ENCODE data around the gene CUTC.
"Not testable (repeated sequence)": the region's sequence is repeated elsewhere in the genome, so short reads cannot be mapped to it uniquely, and the experiment has no call there.

The CUTC gene, protein sequence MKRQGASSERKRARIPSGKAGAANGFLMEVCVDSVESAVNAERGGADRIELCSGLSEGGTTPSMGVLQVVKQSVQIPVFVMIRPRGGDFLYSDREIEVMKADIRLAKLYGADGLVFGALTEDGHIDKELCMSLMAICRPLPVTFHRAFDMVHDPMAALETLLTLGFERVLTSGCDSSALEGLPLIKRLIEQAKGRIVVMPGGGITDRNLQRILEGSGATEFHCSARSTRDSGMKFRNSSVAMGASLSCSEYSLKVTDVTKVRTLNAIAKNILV

DNA sequence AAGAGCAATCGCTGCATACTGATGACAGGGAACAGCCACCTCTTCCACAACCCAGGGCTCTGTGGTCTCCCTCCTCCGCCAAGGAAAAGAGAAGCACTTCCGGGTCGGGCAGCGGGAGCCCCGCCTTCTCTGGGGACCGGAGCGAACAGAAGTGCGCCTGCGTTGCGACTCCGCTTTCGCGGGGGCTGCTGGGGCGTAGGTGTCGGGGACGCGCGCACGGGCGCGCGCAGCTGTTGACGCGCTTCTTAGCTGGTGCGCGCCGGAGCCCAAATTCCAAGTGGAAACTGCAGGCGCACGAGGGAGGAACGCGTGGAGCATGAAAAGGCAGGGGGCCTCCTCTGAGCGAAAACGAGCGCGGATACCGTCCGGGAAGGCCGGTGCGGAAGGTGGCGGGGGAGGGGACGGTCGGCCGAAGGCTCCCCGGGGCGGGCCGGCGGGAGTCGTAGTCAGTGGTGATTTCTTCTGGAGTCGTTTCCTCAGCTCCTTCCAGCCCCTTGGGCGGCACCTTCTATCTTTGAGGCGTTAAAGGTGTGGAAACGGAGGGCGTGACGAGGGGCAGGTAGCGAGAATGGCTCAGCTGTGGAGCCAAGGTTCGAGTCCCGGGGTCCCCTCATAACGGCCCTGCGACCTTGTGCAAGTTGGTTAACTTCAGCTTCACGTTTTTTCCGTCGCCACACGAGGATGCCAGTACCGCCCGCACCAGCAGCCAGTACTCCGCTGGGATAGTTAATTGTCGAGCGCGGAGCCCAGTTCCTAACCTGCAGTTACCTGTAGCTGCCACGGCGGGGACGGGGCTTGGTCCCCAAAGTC lies at the start of gene CUTC, which contains the start of gene COX15:
CUTC (plus strand) TSS at position 202 of the 810 bp plus-strand sequence; CDS start at position 317, 115 bp downstream.
COX15 (minus strand) TSS at position 95 of the 810 bp plus-strand sequence; CDS start at position 17, 78 bp downstream.
- peak; percentile 78 for DNase-seq (ENCODE audit: low read depth)

DNA sequence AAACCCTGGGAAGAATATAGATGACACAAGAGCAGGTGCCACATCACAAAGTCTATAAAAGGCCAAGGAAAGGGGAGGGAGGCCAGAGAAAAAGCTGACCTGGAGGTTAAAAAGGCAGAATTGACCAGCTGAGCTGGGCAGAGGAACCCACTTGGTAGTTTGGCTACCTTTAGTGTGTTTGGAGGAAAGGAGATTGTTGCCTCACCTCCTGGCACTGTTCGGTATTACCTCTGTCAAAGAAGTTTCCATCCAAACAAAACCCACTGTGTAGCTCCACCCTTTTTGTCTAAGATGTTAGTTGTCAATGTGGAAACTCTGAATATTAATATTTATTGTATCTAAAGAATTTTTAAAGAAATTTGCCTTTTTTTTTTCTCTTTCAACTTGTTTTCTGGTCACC lies 49.3 kb upstream of the CUTC start:
- no peak for DNase-seq (ENCODE audit: low read depth)

DNA sequence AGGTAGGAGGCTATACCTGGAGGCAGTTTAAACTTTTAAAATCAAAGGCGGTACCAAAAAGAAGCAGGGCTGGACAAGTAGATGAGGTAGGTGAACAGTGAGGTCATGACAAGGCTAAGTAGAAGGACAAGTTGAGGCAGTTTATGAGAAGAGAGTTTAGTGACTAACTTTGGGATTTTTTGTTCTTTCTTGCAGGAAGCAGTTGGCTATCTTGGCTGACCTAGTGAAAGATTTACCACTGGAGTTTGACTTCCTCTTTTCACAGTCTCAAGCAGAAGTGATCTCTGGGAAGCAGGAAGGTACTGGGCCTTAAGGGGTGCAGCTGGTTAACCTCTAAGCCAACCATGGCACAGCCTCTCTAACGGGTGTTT lies 46.5 kb upstream of the CUTC start:
- no peak for DNase-seq (ENCODE audit: low read depth)

DNA sequence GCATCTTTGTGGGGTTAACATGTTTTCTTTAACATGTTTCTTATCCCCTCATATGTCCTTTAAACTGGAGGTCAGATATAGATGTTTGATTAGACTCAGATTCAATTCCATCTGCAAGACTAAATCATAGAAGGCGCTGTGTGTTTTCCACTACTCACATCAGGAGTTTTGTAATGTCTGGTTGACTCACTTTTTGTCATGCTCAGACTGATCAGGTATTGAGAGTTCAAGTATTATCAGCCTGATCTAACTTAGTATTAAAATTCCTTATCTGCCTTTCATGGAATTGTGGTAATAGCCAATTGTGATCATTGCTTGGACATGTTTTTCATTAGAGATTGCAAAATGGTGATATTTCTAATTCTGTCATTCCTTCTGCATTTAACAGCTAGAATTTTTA lies 42.6 kb upstream of the CUTC start:
- no peak for DNase-seq (ENCODE audit: low read depth)

DNA sequence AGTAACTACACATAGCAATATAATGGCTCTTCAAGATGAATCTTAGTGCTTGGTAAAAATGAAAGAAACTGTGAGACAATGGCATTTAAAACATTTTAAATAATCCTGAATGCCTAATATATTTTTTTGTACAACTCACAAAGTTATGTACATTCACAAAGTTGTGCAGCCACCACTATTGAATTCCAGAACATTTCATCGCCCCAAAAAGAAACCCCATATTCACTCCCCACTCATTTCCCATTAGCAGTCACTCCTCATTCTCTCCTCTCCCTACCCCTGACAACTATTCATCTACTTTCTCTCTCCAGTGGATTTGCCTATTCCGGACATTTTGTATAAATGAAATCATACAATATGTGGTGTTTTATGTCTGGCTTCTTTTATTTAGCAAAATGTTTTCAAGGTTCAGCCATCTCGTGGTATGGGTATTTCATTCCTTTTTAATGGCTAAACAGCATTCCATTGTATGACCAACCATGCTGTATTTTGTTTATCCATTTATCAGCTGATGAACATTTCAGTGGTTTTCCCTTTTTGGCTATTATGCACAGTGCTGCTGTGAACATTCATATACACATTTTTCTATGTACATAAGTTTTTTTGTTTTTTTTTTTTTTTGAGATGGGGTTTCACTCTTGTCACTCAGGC lies 38.0 kb upstream of the CUTC start:
- DNase-seq (ENCODE audit: low read depth), result peak; percentile 80

DNA sequence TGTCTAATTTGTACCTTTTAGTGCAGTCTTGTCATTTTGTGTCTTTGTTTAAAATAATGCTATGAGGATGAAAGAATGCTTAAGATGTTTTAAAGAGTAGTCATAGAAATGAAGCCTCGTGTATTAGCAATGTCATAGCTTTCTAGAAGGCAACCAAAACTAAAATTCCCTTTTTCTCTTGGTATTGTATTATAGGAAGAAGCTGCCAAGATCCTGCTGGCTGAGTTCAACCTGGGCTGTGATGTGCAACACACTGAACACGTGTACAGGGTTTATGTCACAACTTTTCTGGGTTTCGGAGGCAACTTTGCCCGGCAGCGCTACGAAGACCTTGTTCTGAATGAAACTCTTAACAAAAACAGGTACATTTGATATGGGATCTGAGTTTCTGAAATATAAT lies 36.3 kb upstream of the CUTC start:
- DNase-seq (ENCODE audit: low read depth), result no peak

DNA sequence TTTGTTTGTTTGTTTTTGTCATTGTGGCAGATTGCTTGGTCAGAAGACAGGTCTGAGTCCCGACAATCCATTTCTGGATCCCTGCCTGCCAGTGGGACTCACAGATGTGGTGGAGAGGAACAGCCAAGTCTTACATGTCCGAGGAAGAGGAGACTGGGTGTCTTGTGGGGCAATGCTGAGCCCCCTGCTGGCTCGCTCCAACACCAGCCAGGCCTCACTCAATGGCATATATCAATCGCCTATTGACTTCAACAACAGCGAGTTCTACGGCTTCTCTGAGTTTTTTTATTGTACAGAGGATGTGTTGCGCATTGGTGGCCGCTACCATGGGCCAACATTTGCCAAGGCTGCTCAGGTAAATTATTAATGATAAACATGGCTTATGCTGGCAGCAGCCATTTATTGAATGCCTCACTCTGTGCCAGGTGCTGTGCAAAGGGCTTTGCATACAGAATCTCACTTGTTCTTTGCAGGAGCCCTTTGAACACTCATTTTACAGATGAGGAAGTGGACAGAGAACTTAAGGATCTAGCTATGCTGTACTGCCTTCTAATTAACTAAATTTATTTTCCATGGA lies 33.4 kb upstream of the CUTC start:
- DNase-seq (ENCODE audit: low read depth), result no peak

DNA sequence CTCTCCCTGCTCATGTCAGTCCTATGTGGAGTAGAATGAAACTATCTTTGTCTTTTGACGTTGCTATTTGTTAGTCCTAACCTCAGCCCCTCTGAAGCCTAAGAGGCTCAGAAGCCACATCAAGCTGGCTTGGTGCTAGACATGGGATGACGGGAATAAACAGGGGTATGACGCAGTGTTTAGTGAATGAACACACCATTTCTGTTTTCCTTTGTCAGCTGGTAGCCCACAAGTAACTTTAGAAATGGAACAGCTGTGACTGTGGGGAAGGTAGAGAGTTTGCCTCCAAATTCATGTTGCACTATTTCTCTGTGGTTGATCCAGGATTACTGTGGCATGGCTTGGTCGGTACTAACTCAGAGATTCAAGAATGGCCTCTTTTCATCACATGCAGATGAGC lies 31.4 kb upstream of the CUTC start:
- DNase-seq (ENCODE audit: low read depth), result no peak

DNA sequence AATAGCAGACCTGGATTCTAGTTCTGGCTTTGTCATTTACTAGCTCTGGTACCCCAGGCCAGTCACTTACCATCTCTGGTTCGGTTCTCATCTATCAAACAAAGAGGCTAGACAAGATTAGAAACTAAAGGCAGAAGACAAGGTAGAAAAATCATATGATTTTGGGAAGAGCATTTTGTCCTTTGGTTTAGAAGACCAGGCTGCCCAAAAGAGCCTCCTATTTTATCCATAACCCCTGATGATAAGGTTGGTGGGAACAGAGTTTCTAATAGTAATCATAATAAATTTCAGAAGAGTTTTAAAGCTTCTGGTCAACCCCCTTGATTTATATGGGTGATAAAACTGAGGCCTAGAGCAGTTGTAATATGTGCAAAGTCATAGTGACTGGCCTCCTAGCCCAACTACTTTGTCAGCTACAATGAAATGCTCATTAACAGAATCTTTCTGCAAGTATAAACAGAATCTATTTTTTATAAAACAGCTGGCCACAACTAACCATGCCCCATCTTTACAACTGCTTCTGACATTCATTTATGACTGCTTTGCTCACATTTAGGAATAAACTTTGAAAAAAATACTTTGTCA lies 23.5 kb upstream of the CUTC start:
- peak; percentile 67 for DNase-seq (ENCODE audit: low read depth)

DNA sequence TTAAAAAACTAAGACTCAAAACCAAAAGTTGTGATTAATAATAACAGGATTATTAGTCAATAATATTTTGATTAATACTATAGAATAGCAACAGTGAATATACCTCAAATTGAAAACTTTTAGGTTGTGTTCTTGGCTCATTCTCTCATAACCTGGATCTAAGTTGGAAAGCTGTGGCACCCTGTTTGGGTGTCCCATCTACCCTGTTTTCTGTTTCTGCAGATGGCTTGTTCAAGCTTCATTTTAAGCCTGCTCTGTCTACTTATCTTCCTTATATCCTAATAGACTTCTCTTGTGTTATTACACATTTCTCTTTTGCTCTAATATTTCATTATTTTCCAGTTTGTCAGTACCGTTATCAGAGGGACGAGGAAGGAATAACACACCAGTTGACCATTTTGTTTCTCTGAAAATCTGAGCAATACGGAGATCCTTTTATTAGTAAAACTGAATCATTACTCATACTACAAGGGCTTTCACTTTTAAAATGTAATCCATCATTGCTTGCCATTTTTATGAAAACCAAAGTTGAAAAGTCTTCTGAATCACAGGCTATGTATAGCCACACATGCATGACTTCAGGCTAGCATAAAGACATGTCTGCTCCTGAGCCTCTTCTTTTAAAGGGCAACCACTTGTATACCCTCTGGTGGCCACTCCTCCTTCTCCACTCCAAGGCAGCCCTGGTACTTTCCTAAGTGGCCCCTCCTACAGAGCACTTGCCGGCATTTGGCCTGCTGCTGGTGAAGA lies 22.4 kb upstream of the CUTC start:
- peak; percentile 26 for DNase-seq (ENCODE audit: low read depth)

DNA sequence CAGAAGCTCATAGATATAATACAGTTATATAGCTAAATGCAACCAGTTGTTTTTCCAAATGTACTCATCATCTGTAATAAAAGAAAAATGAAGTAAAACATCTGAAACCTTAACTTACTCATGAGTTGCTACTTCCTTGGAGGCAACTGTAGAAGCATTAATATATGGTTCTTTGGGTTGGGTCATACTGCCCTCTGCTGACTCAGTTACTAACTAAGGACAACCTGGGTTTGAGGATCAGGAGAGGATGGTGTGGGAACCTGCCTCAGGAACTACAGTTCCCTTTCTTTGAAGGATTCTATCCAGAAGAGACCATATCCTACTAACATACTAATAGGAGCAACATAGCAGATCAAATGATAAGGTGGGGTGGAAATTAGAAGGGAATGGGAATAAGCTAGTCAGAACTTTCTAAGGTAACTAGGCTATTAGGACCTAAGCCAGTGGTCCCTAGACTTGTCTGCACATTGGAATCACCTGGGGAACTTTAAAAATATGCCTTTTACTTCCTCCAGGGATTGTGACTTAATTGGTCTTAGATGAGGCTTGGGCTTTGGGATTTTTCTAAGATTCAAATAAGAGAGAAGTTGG lies 20.8 kb upstream of the CUTC start:
- DNase-seq (ENCODE audit: low read depth), result peak; percentile 32

DNA sequence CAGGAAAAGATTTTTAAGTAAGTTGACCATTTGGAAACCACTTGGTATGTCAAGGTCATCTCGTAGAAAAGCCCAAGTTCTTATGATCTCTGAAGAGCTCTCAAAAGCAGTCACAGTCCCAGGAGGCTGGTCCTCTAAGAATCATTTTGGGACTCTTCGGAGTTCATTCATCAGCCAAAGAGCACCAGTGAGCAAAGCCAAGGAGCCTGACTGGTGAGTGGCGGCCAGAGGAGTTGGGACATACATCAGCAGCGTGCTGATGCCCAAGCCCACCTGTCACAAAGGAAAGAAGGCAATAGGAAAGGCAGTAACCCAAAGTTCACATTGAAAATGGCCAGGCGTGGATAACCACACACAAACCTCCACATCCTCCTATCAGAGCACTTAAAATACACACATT lies 17.6 kb upstream of the CUTC start:
- no peak for DNase-seq (ENCODE audit: low read depth)

DNA sequence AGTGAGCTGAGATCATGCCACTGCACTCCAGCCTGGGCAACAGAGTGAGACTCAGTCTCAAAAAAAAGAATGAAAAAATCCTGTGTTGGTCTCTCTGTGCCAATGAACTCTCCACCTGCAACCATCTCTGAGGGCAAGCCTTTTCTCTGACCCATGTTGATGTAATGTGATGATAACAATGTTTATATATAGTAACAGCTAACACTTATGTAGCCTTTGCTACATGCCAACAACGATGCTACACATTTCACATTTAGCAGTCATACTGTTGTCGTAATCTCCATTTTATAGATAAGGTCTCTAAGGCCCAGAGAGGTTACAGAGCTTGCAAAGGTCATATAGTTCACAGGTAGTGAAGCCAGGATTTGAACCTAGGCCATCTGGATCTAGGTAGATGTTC lies 11.6 kb upstream of the CUTC start:
- DNase-seq (ENCODE audit: low read depth), result no peak

DNA sequence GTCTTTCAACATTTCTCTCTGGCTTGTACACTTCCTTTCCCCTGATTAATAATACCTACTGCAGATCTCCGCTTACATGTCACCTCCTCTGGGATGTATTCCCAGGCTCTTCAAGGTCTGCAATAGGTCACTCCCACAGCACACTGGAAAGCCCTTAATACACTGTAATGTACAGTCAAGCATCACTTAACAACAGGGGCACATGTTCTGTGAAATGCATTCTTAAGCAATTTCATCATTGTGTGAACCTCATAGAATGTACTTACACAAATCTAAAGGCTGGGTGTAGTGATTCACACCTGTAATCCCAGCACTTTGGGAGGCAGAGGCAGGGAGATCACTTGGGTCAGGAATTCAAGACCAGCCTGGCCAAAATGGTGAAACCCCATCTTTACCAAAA lies 2.0 kb upstream of the CUTC start:
- DNase-seq (ENCODE audit: low read depth), result no peak

DNA sequence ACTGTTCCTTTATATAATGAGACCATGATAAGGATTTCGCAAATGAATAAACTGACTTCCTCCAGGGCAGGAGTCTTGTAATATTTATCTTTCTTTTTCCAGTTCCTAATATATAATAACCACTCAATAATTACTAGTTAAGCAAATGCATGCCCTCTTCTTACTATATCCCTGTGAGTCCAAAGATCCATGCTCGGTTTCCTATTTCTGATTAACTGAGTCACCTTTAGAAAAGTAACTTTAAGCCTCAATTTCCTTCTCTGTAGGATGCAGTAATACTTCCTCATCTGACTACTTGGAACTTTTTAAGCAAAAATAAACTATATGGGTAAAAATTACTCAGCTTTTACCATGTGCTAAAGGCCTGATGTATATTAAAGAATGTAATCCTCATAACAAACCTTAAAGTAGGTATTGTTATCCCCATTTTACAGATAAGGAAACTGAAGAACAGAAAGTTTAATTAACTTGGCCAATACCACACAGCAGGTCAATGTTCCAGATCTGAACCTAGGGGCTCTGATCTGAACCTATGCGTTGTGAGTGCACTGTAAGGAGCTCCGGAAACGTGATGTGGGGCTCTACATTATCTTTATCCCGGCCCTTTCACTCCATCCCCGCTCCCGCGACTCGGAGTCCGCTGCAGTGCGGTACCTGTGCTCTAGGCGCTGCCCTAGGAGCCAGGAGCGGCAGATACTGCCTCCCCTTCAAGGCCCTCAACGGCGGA lies 565 bp upstream of the CUTC start:
- no peak for DNase-seq (ENCODE audit: low read depth)

DNA sequence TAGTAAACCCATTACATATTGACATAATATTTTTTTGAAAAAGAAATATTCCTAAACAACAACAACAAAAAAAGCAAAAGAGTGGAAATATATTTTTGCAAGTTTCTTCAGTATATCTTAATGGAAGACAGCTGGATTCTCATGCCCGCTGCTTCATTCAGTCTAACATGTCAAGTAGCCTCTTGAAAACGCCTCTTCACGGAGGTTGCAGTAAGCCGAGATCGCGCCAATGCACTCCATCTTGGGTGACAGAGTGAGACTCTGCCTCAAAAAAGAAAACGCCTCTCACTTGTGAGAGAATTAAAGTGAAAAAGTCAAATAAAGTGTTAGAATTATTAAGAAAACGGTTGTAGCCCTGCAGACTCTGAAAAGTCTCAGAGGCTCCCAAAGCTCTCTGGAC lies 1.3 kb downstream of the CUTC start:
- DNase-seq (ENCODE audit: low read depth), result no peak

DNA sequence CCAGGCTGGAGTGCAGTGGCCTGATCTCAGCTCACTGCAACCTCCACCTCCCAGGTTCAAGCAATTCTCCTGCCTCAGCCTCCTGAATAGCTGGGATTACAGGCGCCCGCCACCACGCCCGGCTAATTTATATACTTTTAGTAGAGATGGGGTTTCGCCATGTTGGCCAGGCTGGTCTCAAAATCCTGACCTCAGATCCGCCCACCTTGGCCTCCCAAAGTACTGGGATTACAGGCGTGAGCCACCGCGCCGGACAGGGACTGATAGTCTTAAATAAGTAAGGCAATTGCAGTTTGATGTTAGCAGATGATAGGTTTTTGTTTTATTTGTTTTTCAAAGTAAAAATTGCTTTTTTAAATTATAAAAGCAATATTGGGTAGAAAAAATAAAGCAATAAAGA lies 2.1 kb downstream of the CUTC start:
- not testable (repeated sequence) for DNase-seq (ENCODE audit: low read depth)

DNA sequence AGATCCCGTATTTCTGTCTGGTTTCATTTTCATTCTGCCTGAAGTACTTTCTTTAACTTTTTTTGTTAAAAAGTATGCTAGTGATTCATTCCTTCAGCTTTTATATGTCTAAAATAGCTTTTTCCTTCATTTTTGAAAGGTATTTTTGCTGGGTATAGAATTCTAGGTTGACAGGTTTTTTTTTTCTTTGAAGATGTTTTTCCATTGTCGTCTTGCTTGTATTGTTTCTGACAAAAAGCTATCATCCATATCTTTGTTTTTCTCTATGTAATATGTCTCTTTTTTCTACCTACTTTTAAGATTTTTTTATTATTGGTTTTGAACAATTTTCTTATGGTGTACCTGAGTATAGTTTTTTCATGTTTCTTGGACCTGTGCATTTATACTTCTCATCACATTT lies 8.2 kb downstream of the CUTC start:
- no peak for DNase-seq (ENCODE audit: low read depth)

DNA sequence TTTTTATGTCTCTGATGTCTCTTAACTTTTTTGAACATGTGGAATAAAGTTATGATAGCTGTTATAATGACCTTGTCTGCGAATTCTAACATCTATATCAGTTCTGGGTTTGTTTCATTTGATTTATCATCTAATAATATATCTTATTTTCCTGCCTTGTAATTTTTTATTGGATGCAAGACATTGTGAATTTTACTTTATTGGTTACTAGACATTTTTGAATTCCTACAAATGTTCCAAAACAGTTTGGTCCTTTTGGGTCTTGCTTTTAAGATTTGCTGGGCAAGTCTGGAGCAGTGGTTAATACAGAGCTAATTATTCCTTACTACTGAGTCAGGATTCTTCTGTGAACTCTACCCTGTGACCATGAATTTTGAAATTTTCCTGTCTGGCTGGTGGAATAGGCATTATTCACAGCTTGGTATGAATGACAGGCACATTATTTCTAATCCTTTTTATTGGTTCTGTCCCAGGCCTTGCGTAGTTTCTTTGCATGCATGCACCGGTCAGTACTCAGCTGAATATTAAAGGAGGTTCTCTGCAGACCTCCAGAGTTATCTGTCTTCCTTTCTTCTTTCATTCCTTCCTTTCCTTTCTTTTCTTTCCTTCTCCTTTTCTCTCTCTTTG lies 9.0 kb downstream of the CUTC start:
- DNase-seq (ENCODE audit: low read depth), result no peak

DNA sequence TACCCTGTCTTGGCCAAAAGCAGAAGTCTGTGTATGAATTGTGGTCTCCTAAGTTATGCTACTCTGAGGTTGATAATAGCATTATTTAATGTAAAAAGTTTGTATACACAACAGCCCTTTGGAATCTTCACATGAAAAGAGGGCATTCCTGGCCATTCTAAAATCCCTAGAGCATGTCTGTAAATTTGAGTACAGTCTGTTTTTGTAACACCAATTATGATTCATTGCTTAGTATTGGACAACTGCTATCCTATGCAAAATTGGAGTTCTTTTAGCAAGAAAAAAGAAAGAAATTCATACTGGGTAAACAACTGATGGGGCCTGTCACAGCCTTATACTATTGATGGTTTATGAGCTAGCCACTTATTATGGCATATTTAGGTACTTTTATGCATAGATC lies 10.2 kb downstream of the CUTC start:
- no peak for DNase-seq (ENCODE audit: low read depth)

Data from GM04503 (cell line).